GM19240 (cell line): ENCODE results near the gene SEMA3G.
A peak's percentile ranks its signal among the peaks of the same experiment; 100 is the strongest.

ENCODE experiments used
- DNase-seq: peaks from one replicate; pipeline ENCODE4 v3.0.0; 2011; ENCODE audit warnings: low spot score; ENCODE audit not compliant: insufficient read length

SEMA3G gene

DNA sequence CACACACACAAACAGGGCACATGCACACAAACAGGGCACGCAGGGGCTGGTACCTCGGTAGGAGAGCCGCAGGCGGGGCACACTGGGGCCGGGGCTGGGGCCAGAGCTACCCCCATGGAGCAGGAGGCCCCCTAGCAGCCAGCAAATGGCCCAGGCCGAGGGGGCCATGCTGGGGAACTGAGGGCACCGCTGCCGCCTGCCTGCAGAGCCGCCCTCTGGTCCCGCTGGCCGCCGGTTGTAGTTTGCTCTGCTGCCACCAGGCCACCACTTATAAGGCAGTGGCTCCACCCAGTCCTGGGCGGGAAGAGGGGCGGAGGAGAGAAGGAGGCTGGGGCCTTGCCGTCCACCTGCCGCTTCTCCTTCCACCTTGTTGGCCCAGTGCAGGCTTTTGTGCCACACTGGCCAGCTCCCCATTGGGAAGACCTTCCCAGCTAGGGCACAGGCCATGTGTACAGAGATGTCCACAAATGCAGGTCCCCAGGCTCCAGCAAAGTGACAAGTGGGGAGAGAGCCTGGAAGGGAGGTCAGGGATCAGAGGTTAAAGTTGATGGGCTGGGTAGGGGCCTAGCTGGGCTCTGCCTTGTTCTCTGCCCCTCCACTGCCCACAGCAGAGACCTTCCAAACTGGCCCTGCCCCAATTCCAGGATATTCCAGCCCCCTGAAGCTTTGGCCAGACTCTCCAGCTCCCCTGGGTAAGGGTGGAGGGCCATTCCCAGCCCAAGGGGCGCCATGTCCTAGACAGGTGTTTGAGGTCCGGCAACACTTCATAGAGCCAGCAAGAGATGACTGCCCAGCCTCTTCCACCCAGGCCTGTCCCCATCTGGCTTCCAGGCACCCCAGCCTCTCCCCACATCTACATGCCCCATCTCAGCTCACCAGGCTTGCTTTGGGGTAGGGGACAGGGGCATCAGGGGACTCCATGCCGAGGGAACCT, at the start of gene SEMA3G:
TSS of gene SEMA3G (minus strand) at position 244 of the 934 bp plus-strand sequence. CDS start at position 168, 76 bp downstream.
- DNase-seq: peak; percentile 69

- no peak for DNase-seq
These were observed 49.5 kb upstream of the SEMA3G start for GRCh38 chr3:52494445-52494844.

DNA sequence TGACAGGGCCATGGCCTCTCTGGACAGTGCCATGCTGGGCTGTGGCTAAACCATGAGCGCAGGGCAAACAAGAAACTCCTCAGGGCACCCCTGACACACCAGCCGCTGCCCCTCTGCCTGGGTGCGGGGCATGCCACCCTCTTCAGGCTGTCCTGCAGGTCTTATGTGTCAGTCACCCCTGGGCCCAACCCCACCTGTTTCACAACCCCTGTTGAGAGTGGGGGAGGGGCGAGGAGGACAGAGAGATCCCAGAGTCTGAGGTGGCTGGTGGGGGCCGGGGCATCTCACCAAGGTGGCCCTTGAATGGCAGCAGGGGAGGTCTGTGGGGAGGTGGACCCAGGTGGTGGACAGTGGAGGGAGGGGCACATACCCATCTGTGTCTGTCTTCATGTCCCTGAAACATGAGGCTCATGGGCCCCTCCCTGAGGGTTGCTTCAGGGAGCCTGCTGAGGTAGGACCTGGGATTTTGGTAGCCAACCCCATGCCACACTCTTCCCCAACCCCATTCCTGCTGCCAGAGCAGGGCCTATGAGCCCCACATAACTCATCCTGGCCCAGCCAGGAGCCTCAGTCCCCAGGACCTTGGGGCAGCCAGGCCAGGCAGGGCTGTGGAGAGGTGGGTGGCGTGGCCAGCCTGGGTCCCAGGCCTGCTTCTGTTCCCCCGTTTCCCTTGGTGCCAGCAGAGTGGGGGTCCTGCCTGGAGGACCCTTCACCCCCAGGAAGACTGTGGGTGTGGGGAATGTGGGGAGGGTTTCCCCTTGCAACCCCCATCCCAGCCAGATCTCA, 48.5 kb upstream of the SEMA3G start:
- DNase-seq: no peak

DNA sequence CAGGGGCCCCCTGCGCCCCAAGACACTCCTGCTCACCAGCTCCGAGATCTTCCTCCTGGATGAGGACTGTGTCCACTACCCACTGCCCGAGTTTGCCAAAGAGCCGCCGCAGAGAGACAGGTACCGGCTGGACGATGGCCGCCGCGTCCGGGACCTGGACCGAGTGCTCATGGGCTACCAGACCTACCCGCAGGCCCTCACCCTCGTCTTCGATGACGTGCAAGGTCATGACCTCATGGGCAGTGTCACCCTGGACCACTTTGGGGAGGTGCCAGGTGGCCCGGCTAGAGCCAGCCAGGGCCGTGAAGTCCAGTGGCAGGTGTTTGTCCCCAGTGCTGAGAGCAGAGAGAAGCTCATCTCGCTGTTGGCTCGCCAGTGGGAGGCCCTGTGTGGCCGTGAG, 47.2 kb upstream of the SEMA3G start:
- DNase-seq: no peak

- no peak for DNase-seq
These were observed 46.1 kb upstream of the SEMA3G start for GRCh38 chr3:52490939-52491526.

- no peak for DNase-seq
These were observed 45.4 kb upstream of the SEMA3G start for GRCh38 chr3:52490035-52490938.

GRCh38 chr3:52489453-52489852, 44.5 kb upstream of the SEMA3G start:
- no peak for DNase-seq

DNA sequence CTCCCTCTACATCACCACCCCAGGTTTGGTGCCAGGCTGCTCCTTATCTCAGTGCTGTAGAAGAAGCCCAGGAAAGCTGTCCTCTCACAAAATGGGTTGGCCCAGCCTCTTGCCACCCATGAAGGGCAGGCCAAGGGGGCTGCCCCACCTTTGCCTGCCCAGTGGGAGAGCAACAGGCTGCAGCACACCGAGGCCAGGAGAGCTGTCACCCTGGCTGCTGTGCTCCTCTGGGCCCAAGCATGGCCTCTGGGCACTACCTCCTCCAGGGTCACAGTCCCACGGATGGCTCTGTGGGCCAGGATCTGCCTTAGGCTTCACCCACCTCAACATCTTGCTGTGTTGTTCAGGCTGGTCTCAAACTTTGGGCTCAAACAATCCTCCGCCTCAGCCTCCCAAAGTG, 43.8 kb upstream of the SEMA3G start:
- no peak for DNase-seq

DNA sequence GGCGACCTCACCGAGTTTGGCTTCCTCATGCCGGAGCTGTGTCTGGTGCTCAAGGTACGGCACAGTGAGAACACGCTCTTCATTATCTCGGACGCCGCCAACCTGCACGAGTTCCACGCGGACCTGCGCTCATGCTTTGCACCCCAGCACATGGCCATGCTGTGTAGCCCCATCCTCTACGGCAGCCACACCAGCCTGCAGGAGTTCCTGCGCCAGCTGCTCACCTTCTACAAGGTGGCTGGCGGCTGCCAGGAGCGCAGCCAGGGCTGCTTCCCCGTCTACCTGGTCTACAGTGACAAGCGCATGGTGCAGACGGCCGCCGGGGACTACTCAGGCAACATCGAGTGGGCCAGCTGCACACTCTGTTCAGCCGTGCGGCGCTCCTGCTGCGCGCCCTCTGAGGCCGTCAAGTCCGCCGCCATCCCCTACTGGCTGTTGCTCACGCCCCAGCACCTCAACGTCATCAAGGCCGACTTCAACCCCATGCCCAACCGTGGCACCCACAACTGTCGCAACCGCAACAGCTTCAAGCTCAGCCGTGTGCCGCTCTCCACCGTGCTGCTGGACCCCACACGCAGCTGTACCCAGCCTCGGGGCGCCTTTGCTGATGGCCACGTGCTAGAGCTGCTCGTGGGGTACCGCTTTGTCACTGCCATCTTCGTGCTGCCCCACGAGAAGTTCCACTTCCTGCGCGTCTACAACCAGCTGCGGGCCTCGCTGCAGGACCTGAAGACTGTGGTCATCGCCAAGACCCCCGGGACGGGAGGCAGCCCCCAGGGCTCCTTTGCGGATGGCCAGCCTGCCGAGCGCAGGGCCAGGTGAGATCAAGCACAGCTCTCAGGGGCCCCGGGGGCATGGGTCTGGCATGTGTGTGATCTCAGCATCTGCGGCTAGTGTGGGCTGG, 43.1 kb upstream of the SEMA3G start:
- DNase-seq: no peak

GRCh38 chr3:52487050-52487787, 42.3 kb upstream of the SEMA3G start:
- DNase-seq: no peak

DNA sequence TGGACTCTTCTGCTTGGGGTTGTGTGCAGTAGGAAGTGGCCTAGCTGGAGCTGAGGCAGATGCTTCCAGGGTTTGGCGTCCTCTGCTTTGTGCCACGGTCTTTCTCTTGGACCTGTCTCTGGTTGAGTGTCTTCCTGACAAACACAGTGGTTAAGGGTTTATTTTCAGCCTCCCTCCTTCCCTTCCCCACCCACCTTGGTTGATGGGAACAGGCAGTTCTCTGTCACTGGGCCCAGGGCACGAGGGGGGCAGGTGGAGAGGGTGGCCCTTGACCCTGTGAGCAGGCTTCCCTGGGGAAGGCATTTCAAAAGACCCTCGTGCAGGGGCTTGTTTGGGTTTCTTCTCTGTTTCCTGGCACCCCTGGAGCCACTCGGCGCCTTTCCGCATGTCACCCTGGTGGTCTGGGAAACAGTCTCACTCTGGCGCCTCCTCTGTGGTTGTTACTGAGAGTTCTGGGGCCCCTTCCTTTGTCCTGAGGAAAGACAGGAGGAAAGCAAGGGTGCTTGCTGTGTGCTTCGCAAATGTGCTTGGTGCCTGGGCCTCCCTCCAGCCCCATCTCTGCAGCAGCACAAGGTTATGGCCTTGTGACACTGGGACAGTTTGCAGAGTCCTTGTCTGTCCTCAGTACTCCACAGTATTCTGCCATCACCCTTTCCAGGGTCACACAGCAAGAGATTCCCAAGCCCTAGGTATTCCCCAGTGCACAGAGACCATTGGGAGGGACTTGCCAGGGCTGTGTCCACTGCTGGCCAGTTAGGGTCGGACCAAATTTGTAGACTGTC, 40.0 kb upstream of the SEMA3G start:
- DNase-seq: no peak

DNA sequence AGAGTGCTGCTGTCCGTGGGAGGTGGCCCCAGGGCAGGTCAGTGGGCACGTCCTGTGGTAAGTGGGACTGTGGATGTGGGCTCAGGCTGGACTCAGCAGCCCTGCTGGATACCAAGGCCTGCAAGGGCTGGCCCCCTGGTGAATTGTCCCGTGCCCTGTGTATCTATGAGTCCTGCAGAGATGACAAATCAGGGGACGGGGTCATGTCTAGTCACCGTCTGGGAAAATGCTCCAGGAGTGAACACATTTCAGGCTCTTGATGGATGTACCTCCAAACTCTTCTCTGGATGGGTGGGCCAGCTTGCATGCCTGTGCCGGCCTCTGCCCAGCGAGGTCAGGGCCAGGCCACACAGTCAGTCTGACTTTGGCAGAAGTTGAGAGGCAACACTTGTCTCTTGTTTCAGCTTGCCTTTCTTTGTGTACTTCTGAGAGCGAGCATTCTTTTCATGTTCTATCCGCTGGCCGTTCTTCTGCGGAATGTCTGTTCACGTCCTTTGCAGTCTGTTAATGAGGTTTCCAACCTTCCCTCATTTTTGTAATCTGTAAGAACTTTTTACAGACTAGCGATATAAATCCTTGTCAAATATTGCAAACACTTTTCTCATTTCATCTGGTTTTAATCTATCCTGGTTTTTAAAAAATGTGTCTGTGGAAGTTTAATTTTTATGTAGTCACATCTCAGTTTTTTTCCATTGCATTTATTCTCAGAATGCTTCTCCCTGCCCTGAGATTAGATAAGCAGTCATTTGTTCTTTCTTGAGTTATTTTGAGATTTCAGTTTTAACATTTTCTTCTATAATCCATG, 38.9 kb upstream of the SEMA3G start:
- DNase-seq: no peak

GRCh38 chr3:52483081-52483480, 38.2 kb upstream of the SEMA3G start:
- DNase-seq: no peak

- DNase-seq: no peak
These were observed 37.1 kb upstream of the SEMA3G start for GRCh38 chr3:52481819-52482521.

DNA sequence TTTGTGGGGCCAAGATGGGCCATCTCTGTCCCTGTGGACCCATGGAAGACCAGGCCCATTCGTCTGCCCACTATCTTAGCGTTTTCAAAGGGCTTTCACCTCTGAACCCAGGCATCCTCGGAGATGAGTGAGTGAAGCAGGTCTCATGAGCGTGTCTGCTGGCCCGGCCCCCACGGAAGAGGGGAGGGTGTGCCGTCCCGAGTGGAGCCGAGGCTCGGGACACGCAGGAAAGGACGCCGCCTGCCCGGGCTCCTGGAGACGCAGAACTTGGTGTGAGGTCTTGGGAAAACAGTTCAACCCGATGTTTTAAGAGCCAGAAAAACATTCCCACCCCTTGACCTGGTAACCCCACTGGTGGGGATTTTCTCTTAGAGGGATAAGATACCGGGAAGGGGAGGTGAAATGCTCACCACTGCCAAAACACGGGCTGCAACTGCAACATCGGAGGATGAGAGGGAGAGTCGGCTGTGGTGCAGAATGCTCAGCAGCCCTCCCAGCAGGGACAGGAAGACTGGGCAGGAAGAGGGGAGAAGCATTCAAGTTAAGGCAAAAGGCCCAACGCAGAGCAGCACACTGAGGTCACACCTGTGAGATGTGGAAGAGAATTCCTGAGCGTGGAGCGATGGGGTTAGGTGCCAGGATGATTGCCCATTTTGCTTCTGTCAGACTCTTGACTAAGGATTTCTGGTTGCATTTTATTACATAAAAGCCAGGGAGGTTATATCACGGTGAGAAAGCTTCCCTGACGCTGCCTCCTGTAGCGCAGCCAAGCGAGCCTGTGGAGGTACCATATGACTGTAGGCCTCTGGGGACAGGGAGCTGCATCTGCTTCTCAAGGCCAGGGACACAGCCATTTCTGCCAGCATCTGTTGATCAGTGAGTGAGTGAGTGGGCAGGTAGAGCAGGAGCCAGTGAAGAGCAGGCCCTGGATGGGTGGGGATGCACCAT, 36.1 kb upstream of the SEMA3G start:
- DNase-seq: no peak
